NT2/D1 (cell line): ENCODE measurements around the gene EBLN2.
"Not testable (repeated sequence)": the region's sequence is repeated elsewhere in the genome, so short reads cannot be mapped to it uniquely, and the experiment has no call there.

Experiments used
- DNase-seq: peaks from one replicate; pipeline ENCODE4 v3.0.0-alpha.2; 2011; ENCODE audit warnings: low read depth, low spot score
- H3K27me3 ChIP-seq: 2 replicates; pipeline ENCODE4 v1.6.0; 2011; ENCODE audit warnings: mild to moderate bottlenecking; ENCODE audit not compliant: insufficient read length, insufficient read depth
- H3K36me3 ChIP-seq: 2 replicates; pipeline ENCODE4 v1.6.1; 2011; ENCODE audit warnings: mild to moderate bottlenecking, low read length, mixed read lengths; ENCODE audit not compliant: insufficient read depth, insufficient read length
- H3K4me1 ChIP-seq: 2 replicates; pipeline ENCODE4 v1.5.1; 2011; ENCODE audit not compliant: insufficient read depth, insufficient read length
- H3K4me3 ChIP-seq: 2 replicates; pipeline ENCODE4 v1.5.1; 2011; ENCODE audit warnings: low read depth; ENCODE audit not compliant: insufficient read length
- H3K9ac ChIP-seq: 2 replicates; pipeline ENCODE4 v1.6.0; 2011; ENCODE audit warnings: low read depth; ENCODE audit not compliant: insufficient read length
- H3K9me3 ChIP-seq: 2 replicates; pipeline ENCODE4 v1.5.1; 2011; ENCODE audit warnings: mild to moderate bottlenecking, low read length; ENCODE audit not compliant: insufficient read depth
- SUZ12 ChIP-seq: IDR thresholded peaks from 2 replicates; pipeline ENCODE4 v1.6.1; 2011; ENCODE audit not compliant: insufficient read length, insufficient read depth; ENCODE audit errors: extremely low read depth
- YY1 ChIP-seq: IDR thresholded peaks from 2 replicates; pipeline ENCODE4 v1.6.1; 2011; ENCODE audit not compliant: insufficient read length, insufficient read depth
- ZNF274 ChIP-seq: IDR thresholded peaks from 2 replicates; pipeline ENCODE4 v1.6.1; 2011; ENCODE audit warnings: mild to moderate bottlenecking, low read depth, low read length

The EBLN2 gene

DNA sequence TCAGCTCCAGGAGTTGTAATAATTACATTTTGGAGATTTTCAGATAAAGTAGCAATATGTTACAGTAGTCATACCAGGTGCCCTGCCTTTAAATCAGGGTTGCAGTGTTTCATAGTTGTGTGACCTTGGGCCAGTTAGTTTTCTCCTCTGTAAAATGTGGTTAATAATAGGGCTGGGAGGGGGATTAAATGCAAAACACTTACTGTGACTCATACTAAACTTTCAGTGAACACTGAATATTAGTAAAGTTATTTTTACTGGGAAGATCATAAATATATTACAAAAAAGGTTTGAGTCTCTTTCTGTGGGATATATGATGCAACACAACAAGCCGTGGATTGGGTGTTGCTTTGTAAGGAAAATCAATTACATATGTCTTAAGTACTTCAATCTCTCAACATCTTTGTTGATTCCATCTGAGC lies 1.1 kb upstream of the EBLN2 start:
- TF ChIP-seq ZNF274 = no peak
- TF ChIP-seq YY1 = no peak
- TF ChIP-seq SUZ12 = no peak
- Histone ChIP-seq H3K27me3 (no peaks in the 10 kb centered on the region), H3K4me3 (no peak overlapping the region), H3K9me3 (no peaks in the 10 kb centered on the region), H3K4me1 (no peaks in the 10 kb centered on the region), H3K36me3 (peaks cover 53% of the 10 kb centered on the region), H3K9ac (no peak overlapping the region)
- DNase-seq = no peak

DNA sequence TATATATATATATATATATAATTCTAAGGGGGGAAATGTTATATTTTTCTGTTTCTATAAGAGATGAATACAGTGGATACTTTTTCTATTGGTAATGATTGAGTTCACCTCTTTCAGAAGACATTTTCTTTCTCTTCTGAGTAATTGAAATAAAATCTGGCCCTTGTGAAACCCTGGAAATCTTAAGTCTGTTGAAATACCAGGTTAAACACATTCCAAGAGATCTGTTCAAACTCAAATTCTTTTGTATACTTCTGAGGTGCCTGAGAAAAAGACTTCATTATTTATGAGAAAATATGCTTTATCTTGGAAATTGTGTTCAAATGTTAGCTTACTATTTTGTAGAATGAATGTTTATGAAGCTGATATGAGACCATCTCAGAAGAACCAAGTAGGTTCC lies 4.8 kb downstream of the EBLN2 start:
- not testable (repeated sequence) for H3K9ac ChIP-seq, H3K4me3 ChIP-seq, H3K4me1 ChIP-seq, H3K9me3 ChIP-seq, DNase-seq, H3K27me3 ChIP-seq
- H3K36me3 ChIP-seq = peaks cover 51% of the 10 kb centered on the region

DNA sequence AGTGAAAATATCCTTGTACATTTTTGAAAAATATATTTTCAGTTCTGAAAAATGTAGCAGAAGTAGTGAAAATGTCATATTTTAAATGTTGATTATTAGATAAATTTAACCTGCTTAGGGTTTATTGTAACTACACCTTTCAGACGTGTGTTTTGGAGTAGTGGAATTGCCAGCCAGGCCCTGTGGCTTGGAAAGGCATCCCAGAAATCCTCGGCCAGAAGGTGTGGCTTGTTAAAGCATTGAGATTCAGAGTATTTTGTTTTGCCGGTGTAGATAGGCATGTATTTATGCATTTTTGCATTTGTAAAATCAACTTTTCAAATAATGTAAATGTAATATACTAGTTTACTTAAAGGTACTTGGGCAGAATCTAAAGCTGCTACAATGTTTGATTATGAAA lies 7.0 kb downstream of the EBLN2 start:
- Histone ChIP-seq H3K4me1 (no peaks in the 10 kb centered on the region), H3K36me3 (peaks cover 29% of the 10 kb centered on the region), H3K9ac (no peak overlapping the region), H3K4me3 (no peak overlapping the region), H3K9me3 (no peaks in the 10 kb centered on the region), H3K27me3 (no peaks in the 10 kb centered on the region)
- DNase-seq = no peak
- TF ChIP-seq ZNF274 = no peak
- no peak for TF ChIP-seq YY1
- TF ChIP-seq SUZ12 = no peak

DNA sequence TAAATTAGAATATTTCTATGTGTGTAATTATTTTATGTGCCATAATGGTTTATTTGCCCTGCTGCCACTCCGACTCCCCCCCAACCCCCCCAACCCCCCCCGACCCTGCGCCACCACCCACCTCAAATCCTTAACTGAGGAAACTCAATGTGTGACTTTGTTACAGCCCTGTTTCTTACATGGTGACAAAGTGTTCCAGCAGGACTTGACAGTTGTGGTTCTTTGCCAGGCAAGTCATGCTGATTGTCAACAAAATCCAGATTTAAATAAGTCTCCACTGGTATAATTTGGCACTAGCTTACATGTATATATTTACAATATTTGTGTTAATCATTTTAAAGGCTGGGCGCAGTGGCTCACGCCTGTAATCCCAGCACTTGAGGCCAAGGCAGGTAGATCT lies 7.7 kb downstream of the EBLN2 start:
- Histone ChIP-seq H3K4me1 (no peaks in the 10 kb centered on the region), H3K9ac (no peak overlapping the region), H3K27me3 (no peaks in the 10 kb centered on the region), H3K36me3 (peaks cover 23% of the 10 kb centered on the region), H3K9me3 (no peaks in the 10 kb centered on the region), H3K4me3 (no peak overlapping the region)
- DNase-seq = no peak
- TF ChIP-seq ZNF274 (no peak), SUZ12 (no peak), YY1 (no peak)

DNA sequence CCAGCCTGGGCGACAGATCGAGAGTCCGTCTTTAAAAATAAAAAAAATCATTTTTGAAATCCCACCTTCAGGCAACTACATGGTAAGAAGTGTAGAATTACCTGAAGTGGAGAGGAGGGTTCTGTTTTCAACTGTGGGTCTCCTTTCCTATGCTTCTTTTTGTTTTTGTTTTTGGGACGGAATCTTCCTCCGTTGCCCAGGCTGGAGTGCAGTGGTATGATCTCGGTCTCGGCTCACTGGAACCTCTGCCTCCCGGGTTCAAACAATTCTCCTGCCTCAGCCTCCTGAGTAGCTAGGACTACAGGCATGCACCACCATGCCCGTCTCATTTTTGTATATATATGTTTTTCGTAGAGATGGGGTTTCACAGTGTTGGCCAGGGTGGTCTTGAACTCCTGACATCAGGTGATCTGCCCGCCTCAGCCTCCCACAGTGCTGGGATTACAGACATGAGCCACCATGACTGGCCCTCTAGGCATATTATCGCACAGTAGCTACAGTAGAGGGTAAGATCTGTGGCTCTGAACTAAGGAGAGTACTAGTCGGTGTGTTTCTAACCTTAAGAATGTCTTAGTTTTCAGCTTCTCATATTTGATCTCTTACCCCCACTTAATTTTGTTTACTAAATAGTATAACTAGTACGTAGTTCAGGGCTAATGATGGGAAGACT lies 8.5 kb downstream of the EBLN2 start:
- no peaks in the 10 kb centered on the region for H3K4me1 ChIP-seq
- no peaks in the 10 kb centered on the region for H3K9me3 ChIP-seq
- no peaks in the 10 kb centered on the region for H3K27me3 ChIP-seq
- peaks cover 16% of the 10 kb centered on the region for H3K36me3 ChIP-seq
- no peak overlapping the region for H3K4me3 ChIP-seq
- H3K9ac ChIP-seq = no peak overlapping the region
- no peak for DNase-seq
- TF ChIP-seq YY1 = no peak
- TF ChIP-seq SUZ12 = no peak
- TF ChIP-seq ZNF274 = no peak

DNA sequence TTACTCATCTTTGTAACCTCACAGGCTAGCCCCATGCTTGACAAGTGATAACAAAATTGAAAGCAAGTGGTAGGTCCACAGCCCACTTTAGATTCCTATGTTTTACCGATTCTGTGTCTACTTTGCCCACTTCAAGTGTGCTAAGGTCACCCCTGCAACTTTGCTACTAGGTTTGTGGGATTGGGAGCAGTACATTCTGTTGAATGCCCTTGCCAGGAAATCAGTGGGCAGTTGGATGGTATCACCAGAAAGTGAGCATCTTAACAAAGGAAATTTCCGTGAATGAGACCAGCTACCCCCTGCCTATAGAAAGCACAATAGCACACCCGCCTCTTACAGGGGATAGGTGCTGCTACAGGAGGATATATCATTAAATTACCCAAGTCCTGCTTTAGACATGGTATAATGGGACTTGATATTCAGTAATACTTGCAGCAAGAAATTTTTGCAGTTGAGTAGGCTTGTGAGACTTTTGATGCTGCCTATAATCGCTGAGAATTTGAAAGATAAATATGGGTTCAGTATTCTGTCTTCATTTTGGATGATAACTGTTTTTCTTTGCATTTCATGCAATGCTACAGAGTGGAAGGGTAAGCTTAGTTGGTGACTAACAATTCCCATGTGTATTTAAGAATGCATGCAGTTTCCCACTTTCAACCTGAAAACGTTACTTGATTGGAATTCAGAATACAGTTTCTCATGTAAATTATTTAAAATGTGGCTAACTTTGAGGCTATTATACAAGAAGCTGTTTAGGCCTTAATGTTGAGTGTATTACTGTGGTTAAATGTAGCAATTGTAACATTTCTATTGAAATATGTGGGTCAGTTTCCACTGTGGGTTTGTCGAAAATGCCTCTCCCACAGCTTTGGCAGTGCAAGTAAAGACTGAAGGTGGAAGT lies 9.5 kb downstream of the EBLN2 start:
- H3K9ac ChIP-seq = no peak overlapping the region
- H3K4me3 ChIP-seq = no peak overlapping the region

DNA sequence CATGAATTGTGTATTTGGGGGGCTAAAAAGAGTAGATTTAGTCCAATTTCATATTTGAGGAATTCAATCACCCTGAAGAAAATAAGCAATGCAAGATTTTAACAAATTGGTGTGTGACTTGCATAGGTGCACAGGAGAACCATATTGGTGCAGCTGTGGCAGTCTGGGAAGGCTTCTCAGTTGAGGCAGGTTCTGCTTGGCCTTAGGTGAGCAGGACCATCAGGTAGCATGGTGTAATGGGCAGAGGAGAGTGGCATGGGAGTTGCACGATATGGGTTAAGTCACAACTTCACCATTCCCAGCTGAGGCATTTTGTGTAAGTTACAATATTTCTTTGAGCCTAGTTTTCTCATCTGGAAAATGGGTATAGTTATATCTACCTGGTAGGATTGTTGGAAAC lies 10.5 kb downstream of the EBLN2 start:
- TF ChIP-seq SUZ12 (no peak), ZNF274 (no peak), YY1 (no peak)
- Histone ChIP-seq H3K36me3 (peaks cover 4% of the 10 kb centered on the region), H3K9me3 (no peaks in the 10 kb centered on the region), H3K4me3 (no peak overlapping the region), H3K27me3 (no peaks in the 10 kb centered on the region), H3K4me1 (no peaks in the 10 kb centered on the region), H3K9ac (no peak overlapping the region)
- DNase-seq = no peak

More for the DNA sequence above, 9.5 kb downstream of the EBLN2 start:
- TF ChIP-seq ZNF274 = no peak
- TF ChIP-seq SUZ12 = no peak
- no peak for TF ChIP-seq YY1
- DNase-seq = no peak
- Histone ChIP-seq H3K9me3 (no peaks in the 10 kb centered on the region), H3K27me3 (no peaks in the 10 kb centered on the region), H3K36me3 (peaks cover 10% of the 10 kb centered on the region), H3K4me1 (no peaks in the 10 kb centered on the region)
